HL-60 (cell line): ENCODE measurements around the gene WWC1.

Experiments used
- DNase-seq, 2 experiments: peaks; one replicate each; pipeline ENCODE4 v3.0.0-alpha.2; 2010 to 2020; ENCODE audit warnings: low read depth in 1 of 2, low spot score in 1 of 2
- H3K27ac ChIP-seq: fragments of 250-450 bp; sonication (Bioruptor Pico); replicated peaks from 2 replicates; pipeline ENCODE4 v1.5.1; 2020; ENCODE audit warnings: mild to moderate bottlenecking, moderate library complexity
- H3K27me3 ChIP-seq: fragments of 250-450 bp; sonication (Bioruptor Pico); 2 replicates; pipeline ENCODE4 v1.5.1; 2021; ENCODE audit warnings: mild to moderate bottlenecking, moderate library complexity; ENCODE audit not compliant: insufficient read depth, poor library complexity, severe bottlenecking
- H3K4me3 ChIP-seq: replicated peaks from 2 replicates; pipeline ENCODE4 v1.5.1; 2011; ENCODE audit warnings: mild to moderate bottlenecking, control low read depth, low read length; ENCODE audit not compliant: insufficient read depth
- CTCF ChIP-seq: IDR thresholded peaks from one replicate; pipeline ENCODE4 v1.5.1; 2011; ENCODE audit warnings: low read length, control low read depth, inconsistent platforms; ENCODE audit not compliant: insufficient read depth
- GABPA ChIP-seq: IDR thresholded peaks from 2 replicates; pipeline ENCODE4 v1.6.1; 2012; ENCODE audit warnings: low read depth
- POLR2AphosphoS5 ChIP-seq: IDR thresholded peaks from 2 replicates; pipeline ENCODE4 v1.6.1; 2012; ENCODE audit warnings: low read depth
- REST ChIP-seq: IDR thresholded peaks from 2 replicates; pipeline ENCODE4 v1.6.1; 2012; ENCODE audit warnings: low read depth; ENCODE audit not compliant: insufficient replicate concordance
- SPI1 ChIP-seq: IDR thresholded peaks from 2 replicates; pipeline ENCODE4 v1.6.1; 2012; ENCODE audit warnings: low read depth, mild to moderate bottlenecking, borderline replicate concordance

The WWC1 gene

GRCh38 chr5:168375214-168375613 lies 83.8 kb downstream of the WWC1 start:
- DNase-seq: no peak
- TF ChIP-seq GABPA (no peak), SPI1 (no peak), CTCF (no peak), REST (no peak), POLR2AphosphoS5 (no peak)
- Histone ChIP-seq H3K27me3 (no peaks in the 10 kb centered on the region), H3K4me3 (no peak overlapping the region), H3K27ac (no peak overlapping the region)

GRCh38 chr5:168377525-168377924 lies 86.1 kb downstream of the WWC1 start:
- Histone ChIP-seq H3K4me3 (no peak overlapping the region), H3K27me3 (no peaks in the 10 kb centered on the region), H3K27ac (no peak overlapping the region)
- DNase-seq: no peak
- TF ChIP-seq SPI1 (no peak), REST (no peak), GABPA (no peak), POLR2AphosphoS5 (no peak), CTCF (no peak)

GRCh38 chr5:168378741-168379140 lies 87.3 kb downstream of the WWC1 start:
- H3K27ac ChIP-seq: no peak overlapping the region
- no peak overlapping the region for H3K4me3 ChIP-seq
- no peaks in the 10 kb centered on the region for H3K27me3 ChIP-seq
- no peak for TF ChIP-seq GABPA
- no peak for TF ChIP-seq CTCF
- TF ChIP-seq REST: no peak
- TF ChIP-seq SPI1: no peak
- no peak for DNase-seq
